Skeletal muscle cell (primary cell): ENCODE measurements around the gene IL21R.
"Not testable (repeated sequence)": the region's sequence is repeated elsewhere in the genome, so short reads cannot be mapped to it uniquely, and the experiment has no call there.

Experiments
- DNase-seq: peaks from one replicate; pipeline ENCODE4 v3.0.0-alpha.2; 2010; ENCODE audit warnings: low read depth
- H3K4me3 ChIP-seq: 2 replicates; pipeline ENCODE4 v1.5.1; 2011; ENCODE audit warnings: low read depth, mild to moderate bottlenecking, control low read depth, low read length, moderate library complexity

The IL21R gene

GRCh38 chr16:27436921-27437650, 35.1 kb downstream of the IL21R start:
- no peak for DNase-seq
- H3K4me3 ChIP-seq: no peak overlapping the region

- H3K4me3 ChIP-seq: no peak overlapping the region
- no peak for DNase-seq
Measured at GRCh38 chr16:27437946-27438345, 36.0 kb downstream of the IL21R start.

GRCh38 chr16:27439271-27440018, 37.5 kb downstream of the IL21R start:
- DNase-seq: no peak
- no peak overlapping the region for H3K4me3 ChIP-seq

- H3K4me3 ChIP-seq: no peak overlapping the region
- no peak for DNase-seq
Measured at GRCh38 chr16:27441276-27441675, 39.3 kb downstream of the IL21R start.

GRCh38 chr16:27441998-27442397, 40.0 kb downstream of the IL21R start:
- no peak overlapping the region for H3K4me3 ChIP-seq
- DNase-seq: no peak

- H3K4me3 ChIP-seq: no peak overlapping the region
- DNase-seq: no peak
Measured at GRCh38 chr16:27444015-27444414, 42.0 kb downstream of the IL21R start.

- no peak overlapping the region for H3K4me3 ChIP-seq
- DNase-seq: no peak
Measured at GRCh38 chr16:27444470-27444869, 42.5 kb downstream of the IL21R start.

- DNase-seq: no peak
- no peak overlapping the region for H3K4me3 ChIP-seq
Measured at GRCh38 chr16:27445502-27446175, 43.7 kb downstream of the IL21R start.

GRCh38 chr16:27446721-27447120, 44.7 kb downstream of the IL21R start:
- DNase-seq: no peak
- H3K4me3 ChIP-seq: no peak overlapping the region

- H3K4me3 ChIP-seq: no peak overlapping the region
- no peak for DNase-seq
Measured at GRCh38 chr16:27447301-27447700, 45.3 kb downstream of the IL21R start.

- no peak for DNase-seq
- no peak overlapping the region for H3K4me3 ChIP-seq
Measured at GRCh38 chr16:27448532-27449433, 46.8 kb downstream of the IL21R start.

- DNase-seq: no peak
- H3K4me3 ChIP-seq: no peak overlapping the region
Measured at GRCh38 chr16:27449434-27450195, 47.6 kb downstream of the IL21R start.

- no peak overlapping the region for H3K4me3 ChIP-seq
Measured at GRCh38 chr16:27450196-27450549, 48.2 kb downstream of the IL21R start.

GRCh38 chr16:27452569-27453493, 50.9 kb downstream of the IL21R start:
- DNase-seq: no peak
- no peak overlapping the region for H3K4me3 ChIP-seq

More at GRCh38 chr16:27450196-27450549, 48.2 kb downstream of the IL21R start:
- no peak for DNase-seq

- H3K4me3 ChIP-seq: no peak overlapping the region
- no peak for DNase-seq
Measured at GRCh38 chr16:27453494-27453825, 51.5 kb downstream of the IL21R start.

- no peak for DNase-seq
- H3K4me3 ChIP-seq: no peak overlapping the region
Measured at GRCh38 chr16:27455700-27456099, 53.7 kb downstream of the IL21R start.

- DNase-seq, H3K4me3 ChIP-seq: not testable (repeated sequence)
Measured at GRCh38 chr16:27457605-27457900, 55.6 kb downstream of the IL21R start.

GRCh38 chr16:27458258-27458657, 56.3 kb downstream of the IL21R start:
- H3K4me3 ChIP-seq: no peak overlapping the region
- no peak for DNase-seq
